Duodenal mucosa (tissue), 2 donors: ENCODE measurements around the gene TNIK.

ENCODE experiments used
- H3K27ac ChIP-seq: one replicate; pipeline ENCODE4 v1.7.0; 2013; ENCODE audit warnings: low read depth, low read length
- H3K27me3 ChIP-seq, 2 donors: one replicate each; pipeline ENCODE4 v1.7.0; 2013; ENCODE audit warnings: low read length in 2 of 2, control low read depth in 1 of 2; ENCODE audit not compliant: insufficient read depth in 2 of 2, control insufficient read depth in 1 of 2
- H3K36me3 ChIP-seq, 2 donors: one replicate each; pipeline ENCODE4 v1.7.0; 2013; ENCODE audit warnings: low read length in 2 of 2, control low read depth in 1 of 2; ENCODE audit not compliant: insufficient read depth in 2 of 2, control insufficient read depth in 1 of 2
- H3K4me1 ChIP-seq, 2 donors: one replicate each; pipeline ENCODE4 v1.7.0; 2013; ENCODE audit warnings: low read length in 2 of 2, control low read depth in 1 of 2; ENCODE audit not compliant: insufficient read depth in 2 of 2, control insufficient read depth in 1 of 2
- H3K4me3 ChIP-seq, 2 donors: one replicate each; pipeline ENCODE4 v1.7.0; 2013; ENCODE audit warnings: low read length in 2 of 2, low read depth in 1 of 2
- H3K9ac ChIP-seq, 2 donors: one replicate each; pipeline ENCODE4 v1.7.0; 2013; ENCODE audit warnings: low read length in 2 of 2, low read depth in 1 of 2
- H3K9me3 ChIP-seq, 2 donors: one replicate each; pipeline ENCODE4 v1.7.0; 2013; ENCODE audit warnings: low read length in 2 of 2, control low read depth in 1 of 2; ENCODE audit not compliant: control insufficient read depth in 1 of 2

Gene TNIK

DNA sequence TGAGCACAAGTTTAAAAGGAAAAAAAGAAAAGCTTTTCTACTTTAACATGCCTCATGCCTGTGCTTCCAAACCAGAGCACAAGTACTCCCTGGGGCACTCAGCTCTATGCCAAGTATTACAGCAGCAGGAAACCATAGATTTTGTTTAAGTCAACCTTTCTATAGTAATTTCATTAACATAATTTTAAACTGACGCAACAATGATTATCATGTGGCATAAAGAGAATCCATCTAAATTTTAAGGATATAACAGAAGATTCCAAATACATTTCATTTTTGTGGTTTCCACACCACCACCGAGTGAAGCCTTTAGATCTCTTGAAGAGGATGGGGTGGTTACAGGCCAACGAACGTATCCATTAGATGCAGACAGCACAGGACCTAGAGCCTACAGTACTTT is 112.1 kb downstream of the TNIK start:
- Histone ChIP-seq H3K27ac (no peak overlapping the region), H3K4me1 (peaks cover 33 to 41% of the 10 kb centered on the region in 2 donors)

GRCh38 chr3:171347301-171348039 is 112.7 kb downstream of the TNIK start:
- Histone ChIP-seq H3K4me3 (no peak overlapping the region), H3K4me1 (peaks cover 32 to 35% of the 10 kb centered on the region in 2 donors), H3K9ac (no peak overlapping the region), H3K9me3 (no peaks in the 10 kb centered on the region), H3K27me3 (no peaks in the 10 kb centered on the region), H3K36me3 (peaks cover 0 to 3% of the 10 kb centered on the region in 2 donors), H3K27ac (no peak overlapping the region)

More for the DNA sequence above, 112.1 kb downstream of the TNIK start:
- H3K27me3 ChIP-seq: no peaks in the 10 kb centered on the region
- H3K9me3 ChIP-seq: no peaks in the 10 kb centered on the region
- H3K36me3 ChIP-seq: peaks cover 0 to 3% of the 10 kb centered on the region in 2 donors
- no peak overlapping the region for H3K9ac ChIP-seq
- H3K4me3 ChIP-seq: no peak overlapping the region

- Histone ChIP-seq H3K4me3 (no peak overlapping the region), H3K36me3 (peaks cover 0 to 3% of the 10 kb centered on the region in 2 donors), H3K9me3 (no peaks in the 10 kb centered on the region), H3K27me3 (no peaks in the 10 kb centered on the region), H3K27ac (no peak overlapping the region), H3K4me1 (peaks cover 24 to 29% of the 10 kb centered on the region in 2 donors), H3K9ac (no peak overlapping the region)
Observed at GRCh38 chr3:171346582-171347300, 113.5 kb downstream of the TNIK start.

DNA sequence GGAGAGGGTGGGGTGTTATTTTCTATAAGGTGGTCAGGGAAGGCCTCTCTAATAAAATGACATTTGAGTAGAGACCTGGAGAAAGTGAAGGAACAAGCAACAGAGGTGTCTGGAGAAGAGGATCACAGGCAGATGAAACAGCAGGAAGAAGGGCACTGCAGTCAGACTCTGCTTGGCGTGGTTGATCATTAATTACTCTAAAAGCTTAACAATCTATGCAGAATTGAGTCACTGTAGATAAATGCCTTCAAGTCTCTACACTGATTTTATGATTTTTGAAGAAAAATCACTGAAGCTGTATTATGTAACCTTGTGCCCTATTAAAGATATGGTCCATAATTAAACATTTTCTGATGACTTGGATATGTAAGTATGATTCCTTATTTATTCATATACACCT is 114.2 kb downstream of the TNIK start:
- Histone ChIP-seq H3K9me3 (no peaks in the 10 kb centered on the region), H3K4me3 (no peak overlapping the region), H3K27ac (no peak overlapping the region), H3K27me3 (no peaks in the 10 kb centered on the region), H3K4me1 (peaks cover 24 to 28% of the 10 kb centered on the region in 2 donors), H3K36me3 (peaks cover 0 to 3% of the 10 kb centered on the region in 2 donors), H3K9ac (no peak overlapping the region)

DNA sequence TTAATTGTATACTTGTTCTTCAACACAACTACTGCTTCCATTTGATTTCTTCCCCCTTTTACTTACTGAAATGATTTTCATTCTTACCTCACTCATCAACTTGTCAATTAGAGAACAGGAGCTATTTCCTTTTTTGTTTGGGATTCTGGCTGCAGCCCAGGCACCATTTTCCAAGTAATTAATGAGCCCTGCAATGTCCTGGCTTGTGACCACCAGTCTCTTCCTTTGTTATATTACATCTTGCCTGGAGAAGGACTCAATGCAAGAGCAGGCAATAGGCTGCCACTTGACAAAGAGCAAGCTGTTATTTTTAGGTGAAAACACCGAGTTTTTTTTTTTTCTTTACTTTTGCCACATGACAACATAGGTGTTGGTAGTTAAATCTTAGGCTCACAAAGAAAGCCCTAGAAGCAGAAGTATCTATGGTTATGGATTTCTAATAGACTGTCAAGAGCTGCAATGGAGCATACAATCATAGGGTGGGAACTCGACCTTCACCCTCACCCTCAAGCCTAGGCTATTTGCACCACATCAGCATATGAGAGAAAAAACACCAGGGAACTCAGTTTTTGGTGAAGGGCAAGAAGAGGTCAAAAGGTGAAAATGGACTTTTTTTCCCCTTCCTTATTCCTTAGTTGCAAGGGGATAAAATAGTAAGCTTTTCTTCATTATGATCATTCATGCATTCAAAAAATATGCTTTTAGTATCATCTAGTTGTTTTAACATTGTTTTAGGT is 114.9 kb downstream of the TNIK start:
- Histone ChIP-seq H3K36me3 (peaks cover 0 to 3% of the 10 kb centered on the region in 2 donors), H3K9me3 (no peaks in the 10 kb centered on the region), H3K4me1 (peaks cover 24 to 33% of the 10 kb centered on the region in 2 donors), H3K27me3 (no peaks in the 10 kb centered on the region), H3K27ac (no peak overlapping the region), H3K9ac (no peak overlapping the region), H3K4me3 (no peak overlapping the region)

DNA sequence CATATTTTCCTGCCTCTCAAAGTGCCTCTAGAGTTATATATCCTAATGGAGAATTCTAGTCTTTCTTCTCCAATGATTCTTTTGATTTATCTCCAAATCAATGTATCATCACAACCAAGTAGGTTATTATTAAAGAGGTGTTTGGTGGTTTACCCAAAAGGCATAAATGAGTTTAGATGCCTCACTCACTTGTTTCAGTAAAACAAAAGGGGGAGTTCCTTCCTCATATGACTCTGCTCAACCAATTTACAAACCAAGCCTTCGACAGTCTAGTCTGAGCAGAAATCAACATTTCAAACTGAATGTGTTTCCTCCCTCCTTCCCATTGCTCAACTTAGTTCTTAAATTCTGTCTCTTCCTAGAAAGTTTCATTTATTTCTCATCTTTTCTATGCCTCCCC is 116.5 kb downstream of the TNIK start:
- Histone ChIP-seq H3K9ac (no peak overlapping the region), H3K4me3 (no peak overlapping the region), H3K27me3 (no peaks in the 10 kb centered on the region), H3K27ac (no peak overlapping the region), H3K9me3 (no peaks in the 10 kb centered on the region), H3K36me3 (peaks cover 0 to 3% of the 10 kb centered on the region in 2 donors), H3K4me1 (peaks cover 33 to 46% of the 10 kb centered on the region in 2 donors)

- Histone ChIP-seq H3K27me3 (no peaks in the 10 kb centered on the region), H3K27ac (no peak overlapping the region), H3K4me3 (no peak overlapping the region), H3K36me3 (peaks cover 0 to 3% of the 10 kb centered on the region in 2 donors), H3K9me3 (no peaks in the 10 kb centered on the region), H3K9ac (no peak overlapping the region), H3K4me1 (peaks cover 32 to 45% of the 10 kb centered on the region in 2 donors)
Observed at GRCh38 chr3:171342783-171343420, 117.3 kb downstream of the TNIK start.

- Histone ChIP-seq H3K27me3 (no peaks in the 10 kb centered on the region), H3K9me3 (no peaks in the 10 kb centered on the region), H3K4me3 (no peak overlapping the region), H3K4me1 (peaks cover 27 to 44% of the 10 kb centered on the region in 2 donors), H3K36me3 (peaks cover 0 to 3% of the 10 kb centered on the region in 2 donors), H3K9ac (no peak overlapping the region), H3K27ac (no peak overlapping the region)
Observed at GRCh38 chr3:171342200-171342599, 118.0 kb downstream of the TNIK start.

DNA sequence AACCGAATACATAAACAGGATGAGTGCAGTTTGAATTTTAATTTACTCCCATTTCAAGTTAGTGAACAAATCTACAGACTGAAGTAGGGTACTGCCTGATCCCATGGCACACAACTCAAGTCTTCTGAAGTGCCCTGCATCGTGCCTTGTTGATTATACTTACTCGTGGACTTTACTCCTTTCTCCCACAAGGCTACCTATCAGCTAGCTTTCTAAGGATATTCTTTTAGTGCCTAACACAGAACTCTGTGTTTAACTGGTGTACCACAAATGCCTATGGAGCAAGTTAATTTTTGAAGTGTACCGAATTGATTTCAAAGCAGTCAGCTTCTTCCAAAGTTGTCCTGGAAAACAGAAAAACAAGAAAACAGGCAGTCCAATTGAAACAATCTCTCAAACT is 119.8 kb downstream of the TNIK start:
- H3K9ac ChIP-seq: no peak overlapping the region
- H3K27me3 ChIP-seq: no peaks in the 10 kb centered on the region
- H3K36me3 ChIP-seq: no peaks in the 10 kb centered on the region
- H3K4me3 ChIP-seq: no peak overlapping the region
- H3K4me1 ChIP-seq: peaks cover 23 to 42% of the 10 kb centered on the region in 2 donors
- H3K27ac ChIP-seq: no peak overlapping the region
- no peaks in the 10 kb centered on the region for H3K9me3 ChIP-seq
